Liver (tissue), 9 donors: Measurements from ENCODE around the gene CEP43. TPM values are rescaled to one million over a fixed set of nuclear protein-coding genes. Genes with fewer than 3 reads are reported as not detected.

Source experiments
- DNase-seq: peaks from one replicate; pipeline ENCODE4 v3.0.0-alpha.2; 2017; ENCODE audit warnings: low spot score
- H3K27ac ChIP-seq, 2 donors: one replicate each; pipeline ENCODE4 v1.7.0; 2013; ENCODE audit warnings: inconsistent platforms in 2 of 2, low read length in 2 of 2, control low read depth in 1 of 2, low read depth in 1 of 2, mild to moderate bottlenecking in 1 of 2
- H3K27me3 ChIP-seq, 4 donors: one replicate each; pipeline versions ENCODE4 v1.6.1 to v1.7.0; 2013; ENCODE audit warnings: low read length in 3 of 4, inconsistent platforms in 1 of 4, mild to moderate bottlenecking in 1 of 4, moderate library complexity in 1 of 4; ENCODE audit not compliant: control insufficient read depth in 4 of 4, insufficient read depth in 4 of 4
- H3K36me3 ChIP-seq, 4 donors: one replicate each; pipeline versions ENCODE4 v1.6.1 to v1.7.0; 2013; ENCODE audit warnings: low read length in 3 of 4, mild to moderate bottlenecking in 3 of 4, low read depth in 1 of 4, moderate library complexity in 1 of 4; ENCODE audit not compliant: control insufficient read depth in 4 of 4, insufficient read depth in 3 of 4
- H3K4me1 ChIP-seq, 4 donors: one replicate each; pipeline versions ENCODE4 v1.6.1 to v1.7.0; 2013; ENCODE audit warnings: low read length in 3 of 4, mild to moderate bottlenecking in 3 of 4, moderate library complexity in 1 of 4; ENCODE audit not compliant: control insufficient read depth in 4 of 4, insufficient read depth in 4 of 4
- H3K4me3 ChIP-seq, 3 donors: one replicate each; pipeline versions ENCODE4 v1.6.1 to v1.7.0; 2013; ENCODE audit warnings: low read length in 3 of 3, control low read depth in 1 of 3, low read depth in 1 of 3, mild to moderate bottlenecking in 1 of 3
- H3K9ac ChIP-seq, 2 donors: one replicate each; pipeline ENCODE4 v1.7.0; 2013; ENCODE audit warnings: low read length in 2 of 2, mild to moderate bottlenecking in 2 of 2, moderate library complexity in 2 of 2, control low read depth in 1 of 2, low read depth in 1 of 2
- H3K9me3 ChIP-seq, 4 donors: one replicate each; pipeline versions ENCODE4 v1.6.1 to v1.7.0; 2013; ENCODE audit warnings: low read length in 3 of 4; ENCODE audit not compliant: control insufficient read depth in 4 of 4
- CTCF ChIP-seq: fragments of 150-350 bp; IDR thresholded peaks from 2 replicates; pipeline ENCODE4 v1.5.1; 2017; ENCODE audit warnings: improper control_type of control experiment, low read depth, low read length; ENCODE audit not compliant: missing input control
- EGR1 ChIP-seq, 2 donors: IDR thresholded peaks; 2 replicates each; pipeline ENCODE4 v1.6.1; 2016 to 2018; ENCODE audit warnings: antibody characterized with exemption in 2 of 2, low read depth in 2 of 2
- FOXA2 ChIP-seq: IDR thresholded peaks from 2 replicates; pipeline ENCODE4 v1.6.1; 2016; ENCODE audit warnings: antibody characterized with exemption
- GABPA ChIP-seq, 2 donors: IDR thresholded peaks in 1 of 2; conservative IDR thresholded peaks in 1 of 2; 2 replicates each; pipeline ENCODE4 v1.6.1; 2016; ENCODE audit warnings: antibody characterized with exemption in 2 of 2, mild to moderate bottlenecking in 1 of 2, moderate library complexity in 1 of 2
- HNF4A ChIP-seq, 2 donors: conservative IDR thresholded peaks; 2 replicates each; pipeline ENCODE4 v1.6.1; 2016; ENCODE audit warnings: antibody characterized with exemption in 2 of 2, mild to moderate bottlenecking in 2 of 2
- HNF4G ChIP-seq: IDR thresholded peaks from 2 replicates; pipeline ENCODE4 v1.6.1; 2016; ENCODE audit warnings: antibody characterized with exemption
- MAX ChIP-seq: IDR thresholded peaks from 2 replicates; pipeline ENCODE4 v1.6.1; 2016; ENCODE audit warnings: antibody characterized with exemption
- NR2F2 ChIP-seq: IDR thresholded peaks from 2 replicates; pipeline ENCODE4 v1.6.1; 2016; ENCODE audit warnings: antibody characterized with exemption
- RAD21 ChIP-seq, 2 donors: IDR thresholded peaks; 2 replicates each; pipeline ENCODE4 v1.6.1; 2016; ENCODE audit warnings: antibody characterized with exemption in 2 of 2, mild to moderate bottlenecking in 2 of 2
- RXRA ChIP-seq, 2 donors: IDR thresholded peaks; 2 replicates each; pipeline ENCODE4 v1.6.1; 2017 to 2018; ENCODE audit warnings: antibody characterized with exemption in 2 of 2, mild to moderate bottlenecking in 1 of 2
- SP1 ChIP-seq: IDR thresholded peaks from 2 replicates; pipeline ENCODE4 v1.6.1; 2018; ENCODE audit warnings: antibody characterized with exemption, mild to moderate bottlenecking
- TAF1 ChIP-seq: conservative IDR thresholded peaks from 2 replicates; pipeline ENCODE4 v1.6.1; 2016; ENCODE audit warnings: antibody characterized with exemption, mild to moderate bottlenecking
- YY1 ChIP-seq: IDR thresholded peaks from 2 replicates; pipeline ENCODE4 v1.6.1; 2016; ENCODE audit warnings: antibody characterized with exemption, mild to moderate bottlenecking
- WGBS: extraction: QIAGEN DNeasy Blood & Tissue Kit; methylation state at CpG from one replicate; pipeline ENCODE4 v1.1.7; 2013; 5-methylcytosine and 5-hydroxymethylcytosine counted together
- polyA plus RNA-seq, 2 donors: library from polyadenylated mRNA; stranded (reverse) in 1 of 2; unstranded in 1 of 2; fragments of 200-250 nt in 1 of 2; fragments of >200 nt in 1 of 2; fragmentation: Nextera tagmentation in 1 of 2; extraction: Ambion mirVana in 1 of 2; gene quantifications; one replicate each; pipeline versions ENCODE4 v1.2.1 to v1.2.3, GENCODE V29; 2013 to 2015
- total RNA-seq, 2 donors: library from RNA; depleted of rRNA; stranded (reverse); fragments of >200 nt; gene quantifications; one replicate each; pipeline ENCODE4 v1.2.3, GENCODE V29; 2014
- TF ChIP-seq, protein P1 (sequence below): IDR thresholded peaks from 2 replicates; pipeline ENCODE4 v1.6.1; 2016; ENCODE audit warnings: antibody characterized with exemption
- TF ChIP-seq, protein P2 (sequence below): IDR thresholded peaks from 2 replicates; pipeline ENCODE4 v1.6.1; 2016; ENCODE audit warnings: antibody characterized with exemption, mild to moderate bottlenecking
- TF ChIP-seq, protein P3 (sequence below): IDR thresholded peaks from 2 replicates; pipeline ENCODE4 v1.6.1; 2016; ENCODE audit warnings: antibody characterized with exemption
- donor health status: healthy.
- donor health status: healthy.
- donor health status: healthy.
- donor health status: healthy.
- donor health status: healthy.

The CEP43 gene
- total and polyA plus RNA-seq, 4 donors, result 12.0 to 32.0 (median 18.0) TPM

- H3K9me3 ChIP-seq, result no peaks in the 10 kb centered on the region
These were observed 47.5 kb upstream of the CEP43 start for GRCh38 chr6:166951670-166952060.

More at GRCh38 chr6:166951670-166952060, 47.5 kb upstream of the CEP43 start:
- Histone ChIP-seq H3K9ac (no peak overlapping the region), H3K4me3 (no peak overlapping the region), H3K27ac (no peak overlapping the region), H3K27me3 (no peaks in the 10 kb centered on the region), H3K4me1 (peaks cover 5 to 16% (median 8%) of the 10 kb centered on the region in 4 donors), H3K36me3 (peaks cover 0 to 8% (median 3%) of the 10 kb centered on the region in 4 donors)
- TF ChIP-seq MAX (no peak), CTCF (no peak), SP1 (no peak), GABPA (IDR thresholded peaks at IDR 0.05 in 1 of 2, conservative IDR thresholded peaks at IDR 0.05 in 1 of 2) (no peak), EGR1 (IDR thresholded peaks at IDR 0.05; ENCODE audit: low read depth in 2 of 2) (no peak), NR2F2 (no peak), YY1 (no peak), HNF4A (conservative IDR thresholded peaks at IDR 0.05) (no peak), RXRA (IDR thresholded peaks at IDR 0.05) (no peak), HNF4G (no peak), FOXA2 (no peak), TAF1 (no peak), RAD21 (IDR thresholded peaks at IDR 0.05) (no peak)
- TF ChIP-seq, protein P1, sequence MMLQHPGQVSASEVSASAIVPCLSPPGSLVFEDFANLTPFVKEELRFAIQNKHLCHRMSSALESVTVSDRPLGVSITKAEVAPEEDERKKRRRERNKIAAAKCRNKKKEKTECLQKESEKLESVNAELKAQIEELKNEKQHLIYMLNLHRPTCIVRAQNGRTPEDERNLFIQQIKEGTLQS, result no peak
- TF ChIP-seq, protein P2, sequence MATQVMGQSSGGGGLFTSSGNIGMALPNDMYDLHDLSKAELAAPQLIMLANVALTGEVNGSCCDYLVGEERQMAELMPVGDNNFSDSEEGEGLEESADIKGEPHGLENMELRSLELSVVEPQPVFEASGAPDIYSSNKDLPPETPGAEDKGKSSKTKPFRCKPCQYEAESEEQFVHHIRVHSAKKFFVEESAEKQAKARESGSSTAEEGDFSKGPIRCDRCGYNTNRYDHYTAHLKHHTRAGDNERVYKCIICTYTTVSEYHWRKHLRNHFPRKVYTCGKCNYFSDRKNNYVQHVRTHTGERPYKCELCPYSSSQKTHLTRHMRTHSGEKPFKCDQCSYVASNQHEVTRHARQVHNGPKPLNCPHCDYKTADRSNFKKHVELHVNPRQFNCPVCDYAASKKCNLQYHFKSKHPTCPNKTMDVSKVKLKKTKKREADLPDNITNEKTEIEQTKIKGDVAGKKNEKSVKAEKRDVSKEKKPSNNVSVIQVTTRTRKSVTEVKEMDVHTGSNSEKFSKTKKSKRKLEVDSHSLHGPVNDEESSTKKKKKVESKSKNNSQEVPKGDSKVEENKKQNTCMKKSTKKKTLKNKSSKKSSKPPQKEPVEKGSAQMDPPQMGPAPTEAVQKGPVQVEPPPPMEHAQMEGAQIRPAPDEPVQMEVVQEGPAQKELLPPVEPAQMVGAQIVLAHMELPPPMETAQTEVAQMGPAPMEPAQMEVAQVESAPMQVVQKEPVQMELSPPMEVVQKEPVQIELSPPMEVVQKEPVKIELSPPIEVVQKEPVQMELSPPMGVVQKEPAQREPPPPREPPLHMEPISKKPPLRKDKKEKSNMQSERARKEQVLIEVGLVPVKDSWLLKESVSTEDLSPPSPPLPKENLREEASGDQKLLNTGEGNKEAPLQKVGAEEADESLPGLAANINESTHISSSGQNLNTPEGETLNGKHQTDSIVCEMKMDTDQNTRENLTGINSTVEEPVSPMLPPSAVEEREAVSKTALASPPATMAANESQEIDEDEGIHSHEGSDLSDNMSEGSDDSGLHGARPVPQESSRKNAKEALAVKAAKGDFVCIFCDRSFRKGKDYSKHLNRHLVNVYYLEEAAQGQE, result no peak
- TF ChIP-seq, protein P3, sequence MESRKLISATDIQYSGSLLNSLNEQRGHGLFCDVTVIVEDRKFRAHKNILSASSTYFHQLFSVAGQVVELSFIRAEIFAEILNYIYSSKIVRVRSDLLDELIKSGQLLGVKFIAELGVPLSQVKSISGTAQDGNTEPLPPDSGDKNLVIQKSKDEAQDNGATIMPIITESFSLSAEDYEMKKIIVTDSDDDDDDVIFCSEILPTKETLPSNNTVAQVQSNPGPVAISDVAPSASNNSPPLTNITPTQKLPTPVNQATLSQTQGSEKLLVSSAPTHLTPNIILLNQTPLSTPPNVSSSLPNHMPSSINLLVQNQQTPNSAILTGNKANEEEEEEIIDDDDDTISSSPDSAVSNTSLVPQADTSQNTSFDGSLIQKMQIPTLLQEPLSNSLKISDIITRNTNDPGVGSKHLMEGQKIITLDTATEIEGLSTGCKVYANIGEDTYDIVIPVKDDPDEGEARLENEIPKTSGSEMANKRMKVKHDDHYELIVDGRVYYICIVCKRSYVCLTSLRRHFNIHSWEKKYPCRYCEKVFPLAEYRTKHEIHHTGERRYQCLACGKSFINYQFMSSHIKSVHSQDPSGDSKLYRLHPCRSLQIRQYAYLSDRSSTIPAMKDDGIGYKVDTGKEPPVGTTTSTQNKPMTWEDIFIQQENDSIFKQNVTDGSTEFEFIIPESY, result no peak
- WGBS, result 86% methylated on average over 3 of the region's 3 CpGs
- DNase-seq, result no peak
